ENCODE data around the gene COMMD10.

Gene COMMD10

GRCh38 chr5:116174111-116174510 is 89.3 kb downstream of the COMMD10 start:
- TF ChIP-seq REST (IDR thresholded peaks at IDR 0.05; ENCODE audit: insufficient read depth in 1 of 2, low read depth in 2 of 2, low read length in 2 of 2) (no peak), FOXP2 (optimal IDR thresholded peaks at IDR 0.05; ENCODE audit: borderline replicate concordance, extremely low read depth, extremely low read length, insufficient read depth) (no peak), POLR2AphosphoS5 (IDR thresholded peaks at IDR 0.05; ENCODE audit: low read depth, low read length) (no peak), SIN3A (IDR thresholded peaks at IDR 0.05; ENCODE audit: borderline replicate concordance, insufficient read depth, low read length) (no peak), TAF1 (IDR thresholded peaks at IDR 0.05; ENCODE audit: borderline replicate concordance, insufficient read depth, low read length) (no peak)

- TF ChIP-seq TAF1 (IDR thresholded peaks at IDR 0.05; ENCODE audit: borderline replicate concordance, insufficient read depth, low read length), result no peak
Observed at GRCh38 chr5:116176121-116176520, 91.3 kb downstream of the COMMD10 start.

GRCh38 chr5:116178925-116179324 is 94.1 kb downstream of the COMMD10 start:
- TF ChIP-seq SIN3A (IDR thresholded peaks at IDR 0.05; ENCODE audit: borderline replicate concordance, insufficient read depth, low read length) (no peak), POLR2AphosphoS5 (IDR thresholded peaks at IDR 0.05; ENCODE audit: low read depth, low read length) (no peak), TAF1 (IDR thresholded peaks at IDR 0.05; ENCODE audit: borderline replicate concordance, insufficient read depth, low read length) (no peak), REST (IDR thresholded peaks at IDR 0.05; ENCODE audit: insufficient read depth in 1 of 2, low read depth in 2 of 2, low read length in 2 of 2) (no peak)

- TF ChIP-seq FOXP2 (optimal IDR thresholded peaks at IDR 0.05; ENCODE audit: borderline replicate concordance, extremely low read depth, extremely low read length, insufficient read depth) (no peak), SIN3A (IDR thresholded peaks at IDR 0.05; ENCODE audit: borderline replicate concordance, insufficient read depth, low read length) (no peak), TAF1 (IDR thresholded peaks at IDR 0.05; ENCODE audit: borderline replicate concordance, insufficient read depth, low read length) (no peak), POLR2AphosphoS5 (IDR thresholded peaks at IDR 0.05; ENCODE audit: low read depth, low read length) (no peak), REST (IDR thresholded peaks at IDR 0.05; ENCODE audit: insufficient read depth in 1 of 2, low read depth in 2 of 2, low read length in 2 of 2) (no peak)
Observed at GRCh38 chr5:116209166-116209565, 124.3 kb downstream of the COMMD10 start.

GRCh38 chr5:116212225-116212624 is 127.4 kb downstream of the COMMD10 start:
- no peak for TF ChIP-seq TAF1 (IDR thresholded peaks at IDR 0.05; ENCODE audit: borderline replicate concordance, insufficient read depth, low read length)
- no peak for TF ChIP-seq SIN3A (IDR thresholded peaks at IDR 0.05; ENCODE audit: borderline replicate concordance, insufficient read depth, low read length)
- no peak for TF ChIP-seq POLR2AphosphoS5 (IDR thresholded peaks at IDR 0.05; ENCODE audit: low read depth, low read length)
- no peak for TF ChIP-seq REST (IDR thresholded peaks at IDR 0.05; ENCODE audit: insufficient read depth in 1 of 2, low read depth in 2 of 2, low read length in 2 of 2)
- no peak for TF ChIP-seq FOXP2 (optimal IDR thresholded peaks at IDR 0.05; ENCODE audit: borderline replicate concordance, extremely low read depth, extremely low read length, insufficient read depth)
